Esophagus muscularis mucosa (tissue), 4 donors: ENCODE measurements around the gene FBXW8. TPM values are rescaled to one million over a fixed set of nuclear protein-coding genes. Genes with fewer than 3 reads are reported as not detected.

Source experiments
- DNase-seq: peaks from one replicate; pipeline ENCODE4 v3.0.0-alpha.2; 2017; ENCODE audit errors: extremely low spot score
- H3K27ac ChIP-seq, 4 donors: fragments of 200-600 bp; sonication (generic); replicated peaks in 1 of 4; 1 replicate in 3 of 4; 2 replicates in 1 of 4; pipeline ENCODE4 v1.5.1; 2016 to 2019; ENCODE audit warnings: mild to moderate bottlenecking in 1 of 4
- H3K27me3 ChIP-seq, 4 donors: fragments of 200-600 bp; sonication (generic); one replicate each; pipeline versions ENCODE4 v1.5.1 to v1.6.0; 2016 to 2019
- H3K36me3 ChIP-seq, 4 donors: fragments of 200-600 bp; sonication (generic); one replicate each; pipeline ENCODE4 v1.5.1; 2016 to 2019
- H3K4me1 ChIP-seq, 4 donors: fragments of 200-600 bp; sonication (generic); one replicate each; pipeline ENCODE4 v1.5.1; 2016 to 2019
- H3K4me3 ChIP-seq, 4 donors: fragments of 200-600 bp; sonication (generic); 1 replicate in 2 of 4; 2 replicates in 2 of 4; pipeline ENCODE4 v1.5.1; 2016 to 2019; ENCODE audit warnings: mild to moderate bottlenecking in 4 of 4, moderate library complexity in 1 of 4
- H3K9me3 ChIP-seq, 4 donors: fragments of 200-600 bp; sonication (generic); 1 replicate in 3 of 4; 2 replicates in 1 of 4; pipeline ENCODE4 v1.5.1; 2016 to 2019
- EP300 ChIP-seq: sonication (generic); formaldehyde crosslinking; IDR thresholded peaks from one replicate; pipeline ENCODE4 v1.6.1; 2017; ENCODE audit warnings: antibody characterized with exemption
- POLR2A ChIP-seq: fragments of 450-650 bp; IDR thresholded peaks from one replicate; pipeline ENCODE4 v1.6.1; 2017; ENCODE audit warnings: antibody characterized with exemption, moderate library complexity, mild to moderate bottlenecking, low read depth
- POLR2AphosphoS5 ChIP-seq, 2 donors: sonication (generic); formaldehyde crosslinking; IDR thresholded peaks; one replicate each; pipeline ENCODE4 v1.6.1; 2017; ENCODE audit warnings: antibody characterized with exemption in 2 of 2
- WGBS: methylation state at CpG from one replicate; pipeline ENCODE4 v1.1.5; 2018; 5-methylcytosine and 5-hydroxymethylcytosine counted together
- intact Hi-C: fragments of 100-400 bp; cut with DNase I; formaldehyde crosslinking; loops from one replicate; pipeline ENCODE4 v1.15.1; 2023
- total RNA-seq, 4 donors: library from RNA; depleted of rRNA; stranded (reverse); fragments of >200 nt; gene quantifications; one replicate each; pipeline versions ENCODE4 v1.1.0 to v1.2.1, GENCODE V29; 2016
- TF ChIP-seq, protein P1 (sequence below), 3 experiments: fragments of 200-600 bp in 2 of 3; fragments of 450-650 bp in 1 of 3; sonication (generic) in 2 of 3; IDR thresholded peaks; one replicate each; pipeline ENCODE4 v1.5.1; 2017 to 2019; ENCODE audit warnings: antibody characterized with exemption in 3 of 3, mild to moderate bottlenecking in 2 of 3, moderate library complexity in 1 of 3

FBXW8 gene
- total RNA-seq, 4 donors from 2014 or later: 11.9 to 13.9 (median 13.3) TPM

DNA sequence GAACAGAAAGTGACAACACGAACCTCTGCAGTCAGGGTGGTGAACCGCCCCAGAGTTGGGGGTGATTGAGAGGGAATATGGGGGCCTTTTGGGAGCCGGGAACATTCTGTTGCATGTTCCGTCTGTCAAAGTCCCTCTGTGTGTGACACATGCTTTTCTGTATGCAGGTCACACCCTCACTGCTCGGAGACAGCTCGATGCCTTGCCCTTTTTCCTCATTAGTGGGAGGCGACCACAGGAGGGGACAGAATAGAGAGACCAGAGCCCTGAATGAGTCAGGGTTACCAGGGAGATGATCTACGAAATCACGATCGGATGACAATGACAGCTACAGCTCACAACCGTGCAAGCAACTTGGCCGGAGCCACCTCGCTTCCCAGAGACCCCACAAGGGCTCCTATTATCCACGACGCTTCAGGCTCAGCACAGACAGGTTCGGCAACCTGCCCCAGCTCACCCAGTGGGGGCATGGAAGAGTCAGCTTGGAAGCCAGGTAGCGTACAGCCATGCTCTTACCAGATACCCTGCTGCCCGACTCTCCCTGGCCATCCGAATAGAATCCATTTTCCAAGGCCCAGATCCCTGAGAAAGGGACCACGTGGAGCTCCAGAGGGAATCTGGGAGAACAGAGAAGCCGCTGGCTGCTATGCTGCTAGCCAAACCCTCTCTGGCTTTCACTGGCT, 149.6 kb downstream of the FBXW8 start:
- Histone ChIP-seq H3K9me3 (no peaks in the 10 kb centered on the region), H3K36me3 (no peaks in the 10 kb centered on the region), H3K27ac (no peak overlapping the region), H3K4me3 (no peak overlapping the region), H3K4me1 (peaks cover 0 to 24% (median 5%) of the 10 kb centered on the region in 4 donors), H3K27me3 (peaks cover 0 to 14% (median 0%) of the 10 kb centered on the region in 4 donors)
- DNase-seq: no peak
- WGBS: 72% methylated on average over 17 of the region's 21 CpGs
- intact Hi-C loops: no loop called here
- TF ChIP-seq EP300 (no peak), POLR2A (no peak), POLR2AphosphoS5 (IDR thresholded peaks at IDR 0.05) (no peak)
- TF ChIP-seq, protein P1, sequence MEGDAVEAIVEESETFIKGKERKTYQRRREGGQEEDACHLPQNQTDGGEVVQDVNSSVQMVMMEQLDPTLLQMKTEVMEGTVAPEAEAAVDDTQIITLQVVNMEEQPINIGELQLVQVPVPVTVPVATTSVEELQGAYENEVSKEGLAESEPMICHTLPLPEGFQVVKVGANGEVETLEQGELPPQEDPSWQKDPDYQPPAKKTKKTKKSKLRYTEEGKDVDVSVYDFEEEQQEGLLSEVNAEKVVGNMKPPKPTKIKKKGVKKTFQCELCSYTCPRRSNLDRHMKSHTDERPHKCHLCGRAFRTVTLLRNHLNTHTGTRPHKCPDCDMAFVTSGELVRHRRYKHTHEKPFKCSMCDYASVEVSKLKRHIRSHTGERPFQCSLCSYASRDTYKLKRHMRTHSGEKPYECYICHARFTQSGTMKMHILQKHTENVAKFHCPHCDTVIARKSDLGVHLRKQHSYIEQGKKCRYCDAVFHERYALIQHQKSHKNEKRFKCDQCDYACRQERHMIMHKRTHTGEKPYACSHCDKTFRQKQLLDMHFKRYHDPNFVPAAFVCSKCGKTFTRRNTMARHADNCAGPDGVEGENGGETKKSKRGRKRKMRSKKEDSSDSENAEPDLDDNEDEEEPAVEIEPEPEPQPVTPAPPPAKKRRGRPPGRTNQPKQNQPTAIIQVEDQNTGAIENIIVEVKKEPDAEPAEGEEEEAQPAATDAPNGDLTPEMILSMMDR (IDR thresholded peaks at IDR 0.05): no peak

DNA sequence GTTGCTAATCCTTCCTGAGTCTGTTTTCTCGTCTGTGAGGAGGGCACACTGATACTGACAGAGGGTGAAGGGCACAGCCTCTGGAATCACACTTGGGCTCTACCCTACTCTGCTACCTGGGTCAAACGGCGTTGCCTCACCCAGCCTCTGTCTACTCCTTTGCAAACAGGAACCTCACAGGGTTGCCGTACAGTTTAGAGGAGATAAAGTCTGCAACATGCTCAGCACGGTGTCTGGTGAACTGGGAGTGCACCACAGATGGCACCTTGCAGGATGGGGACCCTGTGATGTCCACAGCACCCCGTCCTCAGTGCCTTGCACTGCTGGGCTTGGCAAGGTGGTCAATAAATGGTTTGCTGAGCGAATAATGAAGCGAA, 150.2 kb downstream of the FBXW8 start:
- DNase-seq: no peak
- H3K27me3 ChIP-seq: peaks cover 0 to 14% (median 0%) of the 10 kb centered on the region in 4 donors
- 63% methylated on average over 7 of the region's 8 CpGs for WGBS
- intact Hi-C loops: no loop called here
- no peak overlapping the region for H3K27ac ChIP-seq
- H3K4me3 ChIP-seq: no peak overlapping the region
- no peaks in the 10 kb centered on the region for H3K9me3 ChIP-seq
- no peaks in the 10 kb centered on the region for H3K36me3 ChIP-seq
- TF ChIP-seq POLR2AphosphoS5 (IDR thresholded peaks at IDR 0.05) (no peak), POLR2A (no peak)
- H3K4me1 ChIP-seq: peaks cover 0 to 24% (median 5%) of the 10 kb centered on the region in 4 donors

DNA sequence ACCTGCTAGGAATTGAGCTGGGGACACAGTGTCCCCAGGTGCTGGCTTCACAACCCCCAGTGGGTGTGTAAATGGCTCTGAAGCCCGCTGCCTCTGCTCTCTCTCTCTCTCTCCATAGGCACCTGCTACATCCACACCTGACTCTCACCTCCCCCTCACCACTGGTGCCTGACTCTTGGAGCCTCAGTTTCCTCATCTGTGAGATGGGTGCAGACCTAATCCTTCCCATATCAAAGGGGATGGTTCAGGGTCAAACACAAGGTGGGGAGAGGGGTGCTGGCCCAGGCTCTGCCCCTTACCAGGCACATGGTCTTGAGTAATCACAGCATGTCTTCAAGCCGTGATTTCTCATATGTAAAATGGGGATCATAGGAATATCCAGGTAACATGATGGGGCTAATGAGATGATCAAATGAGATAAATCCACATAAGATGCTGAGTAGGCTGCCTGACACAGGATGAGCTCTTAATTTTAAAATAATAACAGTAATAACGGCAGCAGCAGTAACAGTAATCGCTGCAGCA, 150.9 kb downstream of the FBXW8 start:
- Histone ChIP-seq H3K4me1 (peaks cover 0 to 24% (median 5%) of the 10 kb centered on the region in 4 donors), H3K27ac (no peak overlapping the region), H3K9me3 (no peaks in the 10 kb centered on the region), H3K4me3 (no peak overlapping the region), H3K27me3 (peaks cover 0 to 14% (median 0%) of the 10 kb centered on the region in 4 donors), H3K36me3 (no peaks in the 10 kb centered on the region)
- DNase-seq: no peak
- WGBS: 88% methylated on average over 4 of the region's 4 CpGs
- intact Hi-C loops: no loop called here
- no peak for TF ChIP-seq POLR2A
- TF ChIP-seq, protein P1 (IDR thresholded peaks at IDR 0.05): no peak
- TF ChIP-seq POLR2AphosphoS5 (IDR thresholded peaks at IDR 0.05): no peak
- TF ChIP-seq EP300: no peak

DNA sequence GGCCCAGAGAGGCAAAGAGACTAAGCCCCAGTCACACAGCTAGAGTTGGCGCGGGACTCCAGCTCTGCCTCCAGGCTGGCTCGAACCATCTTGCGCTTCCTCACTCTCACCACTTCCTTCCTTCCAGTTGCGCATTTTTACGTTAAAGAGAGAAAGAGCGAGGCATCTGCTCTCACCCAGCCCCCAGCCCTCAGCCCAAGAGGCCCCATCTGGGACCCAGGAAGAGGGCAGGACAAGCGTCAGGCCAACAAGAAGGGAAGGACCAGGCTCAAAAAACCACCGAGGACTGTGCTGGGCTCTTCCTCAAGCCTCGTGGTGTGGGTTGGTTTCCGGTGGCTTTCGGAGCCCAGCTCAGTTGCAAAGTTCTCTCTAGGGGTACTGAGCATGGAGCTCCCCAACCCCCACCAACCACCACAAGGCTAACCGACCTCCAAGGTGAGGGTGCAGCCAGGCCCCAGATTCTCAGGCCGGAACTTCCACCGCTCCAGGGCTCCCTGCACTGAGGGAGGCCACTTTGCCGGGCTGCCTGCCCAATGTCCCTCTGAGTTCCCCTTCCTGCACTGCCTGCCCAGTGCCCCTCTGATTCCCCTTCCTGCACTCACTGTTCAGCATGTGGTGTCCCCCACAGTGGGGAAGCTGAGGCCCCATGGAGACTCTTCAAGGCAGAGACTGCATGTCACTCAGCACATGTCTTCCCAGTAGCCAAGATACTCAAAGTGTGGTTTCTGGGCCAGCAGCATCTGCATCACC, 152.6 kb downstream of the FBXW8 start:
- no peaks in the 10 kb centered on the region for H3K9me3 ChIP-seq
- H3K27ac ChIP-seq: no peak overlapping the region
- H3K4me1 ChIP-seq: peaks cover 0 to 27% (median 5%) of the 10 kb centered on the region in 4 donors
- no peaks in the 10 kb centered on the region for H3K36me3 ChIP-seq
- TF ChIP-seq EP300 (no peak), POLR2AphosphoS5 (IDR thresholded peaks at IDR 0.05) (no peak), POLR2A (no peak)
- TF ChIP-seq, protein P1 (IDR thresholded peaks at IDR 0.05): no peak
- 71% methylated on average over 16 of the region's 16 CpGs for WGBS
- no peak overlapping the region for H3K4me3 ChIP-seq
- no peak for DNase-seq
- intact Hi-C loops: no loop called here
- H3K27me3 ChIP-seq: peaks cover 0 to 14% (median 0%) of the 10 kb centered on the region in 4 donors

DNA sequence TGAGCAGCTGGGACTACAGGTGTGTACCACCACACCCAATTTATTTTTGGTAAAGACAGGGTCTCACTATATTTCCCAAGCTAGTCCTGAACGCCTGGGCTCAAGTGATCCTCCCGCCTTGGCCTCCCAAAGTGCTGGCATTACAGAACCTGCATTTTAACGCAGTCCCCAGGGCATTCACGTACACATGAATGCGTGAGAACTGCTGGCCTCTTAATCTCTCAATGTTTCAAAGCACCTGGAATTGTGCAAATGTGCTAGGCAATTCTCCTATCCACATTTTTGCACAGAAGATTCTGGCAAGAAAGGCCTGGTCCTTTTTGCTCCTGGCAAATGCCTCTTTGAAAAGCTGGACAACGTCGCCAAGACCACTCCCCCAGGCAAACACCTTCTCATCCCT, 153.3 kb downstream of the FBXW8 start:
- no peaks in the 10 kb centered on the region for H3K36me3 ChIP-seq
- H3K27ac ChIP-seq: no peak overlapping the region
- intact Hi-C loops: no loop called here
- H3K4me3 ChIP-seq: no peak overlapping the region
- WGBS: 80% methylated on average over 4 of the region's 7 CpGs
- DNase-seq: no peak
- peaks cover 0 to 25% (median 5%) of the 10 kb centered on the region in 4 donors for H3K4me1 ChIP-seq
- TF ChIP-seq, protein P1 (IDR thresholded peaks at IDR 0.05): no peak
- TF ChIP-seq POLR2A (no peak), EP300 (no peak)
- H3K9me3 ChIP-seq: no peaks in the 10 kb centered on the region
- H3K27me3 ChIP-seq: peaks cover 0 to 14% (median 0%) of the 10 kb centered on the region in 4 donors
